LHCN-M2 (cell line): Measurements from ENCODE around the gene OXCT1. TPM values are rescaled to one million over a fixed set of nuclear protein-coding genes. Genes with fewer than 3 reads are reported as not detected.

Source experiments
- DNase-seq: peaks from one replicate; pipeline ENCODE4 v3.0.0-alpha.2; 2012; ENCODE audit warnings: low read depth
- polyA plus RNA-seq: library from polyadenylated mRNA; unstranded; fragments of >200 nt; gene quantifications from one replicate; pipeline ENCODE4 v1.2.1, GENCODE V29; 2012; ENCODE audit warnings: missing spikeins
- total RNA-seq: library from RNA; depleted of rRNA; stranded (reverse); fragments of >200 nt; gene quantifications from 2 replicates; pipeline ENCODE4 v1.2.3, GENCODE V29; 2014; rRNA removed

The OXCT1 gene
- 38.7 and 39.9 TPM in 2 replicates for total RNA-seq
- 26.3 TPM for polyA plus RNA-seq

DNA sequence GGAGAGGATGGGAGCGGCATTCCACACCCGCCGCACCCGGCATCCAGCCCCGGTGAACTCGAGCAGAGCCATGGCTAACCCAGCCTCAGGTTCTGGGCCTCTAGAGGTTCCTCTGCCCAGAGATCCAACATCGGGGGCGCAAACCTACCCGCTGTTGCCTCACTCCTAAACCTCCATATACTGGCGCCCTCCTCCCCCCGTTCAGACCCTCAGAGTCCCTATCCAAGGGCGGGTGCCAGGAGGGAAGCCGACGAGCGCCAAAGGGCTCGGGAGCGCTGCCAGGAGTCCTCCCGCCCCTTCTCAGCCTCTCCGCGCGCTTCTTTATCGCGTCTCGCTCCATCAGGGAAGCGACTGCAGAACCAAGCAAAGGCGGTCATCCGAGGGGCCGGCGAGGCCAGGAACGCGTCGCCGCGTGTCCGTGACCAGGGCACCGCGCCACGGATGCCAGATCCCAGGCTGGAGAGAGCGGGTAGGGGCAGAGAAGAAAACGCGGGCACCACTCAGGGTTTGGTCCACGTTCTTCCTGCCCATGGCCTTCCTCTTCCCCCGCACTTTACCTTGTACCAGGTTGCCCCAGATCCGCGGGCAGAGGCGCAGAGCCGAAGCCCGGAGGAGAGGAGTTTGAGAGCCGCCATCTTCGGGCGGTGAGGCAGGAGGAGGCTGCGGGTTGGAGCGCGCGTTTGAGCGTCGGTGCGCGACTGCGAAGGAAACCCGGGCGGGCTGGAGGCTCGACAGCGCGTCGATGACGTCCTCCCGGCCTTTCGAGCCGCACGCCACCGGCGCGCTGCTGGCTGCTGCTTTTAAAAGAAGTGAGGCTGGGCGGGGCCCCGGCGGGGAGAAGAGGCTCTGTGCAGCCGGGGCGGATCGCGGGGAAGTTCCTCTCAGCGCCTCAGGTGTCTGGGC lies at the start of gene OXCT1:
OXCT1 (minus strand) TSS at position 702 of the 903 bp plus-strand sequence; CDS start at position 635, 67 bp downstream.
- DNase-seq = peak; percentile 76

DNA sequence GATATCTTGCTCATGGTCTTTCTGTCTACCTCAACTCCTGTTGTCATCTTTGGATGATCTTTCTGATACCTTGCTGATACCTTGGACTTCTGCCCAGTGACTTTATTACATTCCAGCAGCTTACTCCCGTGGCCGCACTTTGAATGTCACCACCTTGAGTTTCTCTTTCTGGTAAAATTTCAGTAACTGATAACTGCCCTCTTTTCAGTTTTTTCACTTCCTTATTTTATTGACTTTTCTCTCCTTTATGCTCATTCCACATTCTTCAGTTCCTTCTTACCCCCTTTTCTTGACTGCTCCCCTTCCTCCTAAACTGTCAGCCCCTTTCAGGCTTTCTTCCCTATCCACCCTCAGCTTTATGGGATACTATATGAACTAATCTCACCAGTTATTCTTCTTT lies 47.9 kb upstream of the OXCT1 start:
- no peak for DNase-seq

DNA sequence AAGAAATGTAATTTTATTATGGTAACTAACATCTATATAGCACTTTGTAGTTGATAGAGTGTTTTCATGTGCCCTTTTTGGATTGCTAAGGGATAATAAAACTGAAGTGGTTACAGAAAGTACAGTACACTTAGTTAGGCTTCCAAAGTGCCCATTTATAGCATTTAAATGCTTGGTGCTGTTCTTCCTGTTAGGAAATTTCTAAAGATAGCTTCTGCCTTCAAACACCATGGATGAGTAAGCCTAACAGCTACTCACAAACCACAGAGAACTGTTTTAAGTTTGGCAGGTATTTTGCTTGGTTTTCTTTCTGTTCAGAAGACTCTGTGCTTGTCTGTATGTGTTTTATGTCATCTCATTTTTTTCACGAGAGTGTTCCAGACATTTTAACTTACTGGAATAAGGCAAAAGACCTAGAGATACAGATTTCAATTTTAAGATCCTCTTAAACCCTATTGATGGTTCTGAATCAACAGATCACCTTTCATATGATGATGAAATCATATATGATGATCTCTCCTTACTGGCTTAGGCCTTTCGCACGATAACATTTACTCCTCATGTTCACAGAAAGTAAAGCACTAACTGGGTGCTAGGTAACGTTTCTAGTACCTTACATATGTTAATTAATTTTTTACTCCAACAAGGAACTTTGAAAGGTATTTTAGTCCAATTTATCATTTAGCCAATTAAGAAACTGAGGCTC lies 38.3 kb upstream of the OXCT1 start:
- peak; percentile 70 for DNase-seq

DNA sequence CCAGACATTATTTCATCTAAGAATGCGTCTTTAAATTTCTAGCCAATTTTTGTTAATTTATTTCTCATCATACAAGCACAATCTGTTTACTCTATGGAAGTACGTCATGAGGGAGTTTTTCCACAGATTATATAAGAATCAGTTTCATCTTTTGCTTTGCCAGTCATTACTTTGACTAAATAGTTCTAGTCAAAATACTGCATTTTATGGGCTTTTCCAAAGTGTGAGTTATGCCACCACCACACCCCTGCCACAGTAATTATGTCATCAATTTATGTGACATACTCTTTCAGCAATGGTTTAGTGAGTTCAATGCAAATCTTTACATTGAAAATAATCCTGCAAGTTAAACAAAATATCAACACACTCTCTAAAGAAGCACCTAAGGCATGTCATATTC lies 35.9 kb upstream of the OXCT1 start:
- DNase-seq = no peak

DNA sequence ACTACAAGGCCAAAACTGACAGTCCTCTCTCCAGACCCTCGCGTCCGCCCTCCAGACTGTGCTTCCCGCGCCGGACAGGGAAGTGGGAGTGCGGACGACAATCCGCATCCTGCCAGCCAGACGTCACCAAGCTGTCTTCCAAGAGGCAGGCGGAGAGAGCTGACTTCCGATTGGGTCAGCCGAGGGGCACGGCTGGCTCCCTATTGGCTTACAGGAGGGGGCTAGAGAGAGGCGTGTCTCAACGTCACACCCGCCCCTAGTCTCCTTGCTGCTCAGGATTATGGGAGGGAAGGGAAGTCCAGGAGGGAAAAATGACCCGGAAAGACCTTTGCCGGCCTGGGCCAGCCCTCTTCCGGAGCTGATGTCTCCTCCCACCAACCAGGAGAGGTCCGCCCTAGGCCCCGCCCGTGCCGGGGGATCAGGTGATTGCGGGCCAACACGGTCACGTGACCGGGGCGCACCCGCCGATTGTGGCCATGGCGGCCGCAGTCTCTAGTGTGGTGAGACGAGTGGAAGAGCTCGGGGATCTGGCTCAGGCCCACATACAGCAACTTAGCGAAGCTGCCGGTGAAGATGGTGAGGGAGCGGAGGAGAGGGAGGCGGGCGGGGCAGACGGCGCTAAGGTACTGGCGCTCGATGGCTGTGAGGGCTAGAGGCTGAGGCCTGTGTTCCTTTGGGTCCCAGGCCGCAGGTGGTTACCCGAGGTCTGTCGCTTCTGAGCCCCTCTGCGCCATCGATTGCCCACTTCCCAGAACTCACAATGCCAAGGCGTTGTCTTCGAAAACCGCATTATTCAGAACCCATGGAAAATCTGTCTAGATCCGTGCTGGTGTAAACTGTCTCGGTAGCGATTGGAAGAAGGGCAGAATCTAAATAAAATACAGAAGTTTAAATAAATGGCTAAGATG lies 33.9 kb upstream of the OXCT1 start, which contains the start of gene RIMOC1:
RIMOC1 (plus strand) TSS at position 453 of the 908 bp plus-strand sequence; CDS start at position 477, 24 bp downstream.
- peak; percentile 99 for DNase-seq

DNA sequence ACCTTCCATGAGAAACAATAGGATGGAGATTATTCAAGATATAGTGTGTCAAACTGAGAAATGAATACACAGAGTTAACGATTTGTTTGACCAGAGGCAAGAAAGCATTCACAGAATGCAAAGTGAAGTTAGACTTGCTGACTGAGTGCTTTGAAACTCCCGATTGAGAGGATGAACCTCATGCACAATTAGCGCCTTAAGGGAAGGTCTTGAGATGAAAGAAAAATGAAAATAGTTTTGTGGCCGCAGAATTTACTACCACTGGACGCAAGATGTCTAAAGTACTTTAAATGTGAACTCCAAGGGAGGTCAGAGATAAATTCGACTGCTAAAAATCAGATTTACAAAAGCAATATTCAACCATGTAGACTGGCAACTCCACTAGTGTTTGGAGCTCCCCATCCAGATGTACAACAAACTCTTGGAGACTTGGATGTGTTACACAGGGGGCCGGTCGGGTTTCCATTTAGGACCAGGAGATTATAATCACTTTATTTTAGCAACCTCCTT lies 33.2 kb upstream of the OXCT1 start:
- DNase-seq = no peak

DNA sequence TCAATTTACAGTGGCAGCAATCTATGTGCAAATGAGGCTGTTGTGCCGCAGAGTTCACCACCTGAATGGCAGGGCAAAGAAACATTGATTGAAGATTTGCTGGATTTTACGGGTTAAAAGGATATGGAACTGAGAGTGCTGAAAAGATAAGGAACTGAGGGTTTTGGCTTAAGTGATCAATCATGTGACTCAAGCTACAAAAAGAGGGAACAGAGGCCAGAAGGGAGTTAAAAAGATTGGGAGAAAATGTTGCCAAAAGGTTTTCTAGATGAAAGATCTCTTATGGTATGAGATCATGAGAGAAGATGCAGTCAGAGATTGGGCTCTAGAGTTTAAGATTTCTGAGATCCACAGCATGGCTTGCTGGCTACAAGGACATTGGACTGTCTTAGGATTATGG lies 26.0 kb upstream of the OXCT1 start:
- no peak for DNase-seq

DNA sequence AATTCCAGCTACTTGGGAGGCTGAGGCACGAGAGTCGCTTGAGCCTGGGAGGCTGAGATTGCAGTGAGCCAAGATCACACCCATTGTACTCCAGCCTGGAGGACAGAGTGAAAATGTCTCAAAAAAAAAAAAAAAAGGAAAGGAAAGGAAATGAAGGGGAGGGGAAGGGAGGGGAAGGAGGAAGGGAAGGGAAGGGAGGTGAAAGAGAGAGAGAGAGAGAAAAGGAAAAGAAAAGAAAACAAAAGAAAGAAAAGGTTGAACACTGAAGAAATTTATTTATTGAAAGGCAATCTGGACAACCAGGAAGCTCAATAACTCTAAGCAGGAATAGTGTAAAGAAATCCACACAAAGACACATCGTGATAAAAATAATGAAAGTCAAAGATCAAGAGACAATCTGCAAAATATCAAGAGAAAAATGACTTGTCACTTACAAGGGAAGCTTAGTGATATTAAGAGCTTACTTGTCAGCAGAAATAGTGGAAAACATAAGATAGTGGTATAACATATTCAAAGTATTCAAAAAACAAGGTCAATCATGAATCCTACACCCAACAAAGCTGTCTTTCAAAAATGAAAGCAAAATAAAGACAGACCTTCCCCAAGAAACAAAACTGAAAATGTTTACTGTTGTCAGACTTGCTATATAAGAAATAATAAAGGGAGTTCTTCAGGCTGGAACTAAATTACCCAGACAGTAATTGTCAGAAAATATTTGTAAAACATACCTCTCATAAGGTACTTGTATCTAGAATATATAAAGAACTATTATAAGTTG lies 23.0 kb upstream of the OXCT1 start:
- DNase-seq = no peak

DNA sequence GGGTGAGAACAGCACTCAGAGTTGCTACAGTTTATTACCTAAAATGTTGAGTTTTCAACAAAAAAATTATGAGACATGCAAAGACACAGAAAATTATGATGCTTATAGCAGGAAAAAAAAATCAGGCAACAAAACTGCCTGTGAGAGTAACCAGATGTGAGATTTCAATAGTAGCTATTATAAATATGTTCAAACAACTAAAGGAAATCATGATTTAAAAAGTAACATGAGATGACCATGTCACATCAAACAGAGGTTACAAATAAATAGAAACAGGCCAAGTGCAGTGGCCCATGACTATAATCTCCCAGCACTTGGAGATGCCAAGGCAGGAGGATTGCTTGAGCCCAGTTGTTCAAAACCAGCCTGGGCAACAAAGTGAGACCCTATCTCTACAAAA lies 21.8 kb upstream of the OXCT1 start:
- no peak for DNase-seq

DNA sequence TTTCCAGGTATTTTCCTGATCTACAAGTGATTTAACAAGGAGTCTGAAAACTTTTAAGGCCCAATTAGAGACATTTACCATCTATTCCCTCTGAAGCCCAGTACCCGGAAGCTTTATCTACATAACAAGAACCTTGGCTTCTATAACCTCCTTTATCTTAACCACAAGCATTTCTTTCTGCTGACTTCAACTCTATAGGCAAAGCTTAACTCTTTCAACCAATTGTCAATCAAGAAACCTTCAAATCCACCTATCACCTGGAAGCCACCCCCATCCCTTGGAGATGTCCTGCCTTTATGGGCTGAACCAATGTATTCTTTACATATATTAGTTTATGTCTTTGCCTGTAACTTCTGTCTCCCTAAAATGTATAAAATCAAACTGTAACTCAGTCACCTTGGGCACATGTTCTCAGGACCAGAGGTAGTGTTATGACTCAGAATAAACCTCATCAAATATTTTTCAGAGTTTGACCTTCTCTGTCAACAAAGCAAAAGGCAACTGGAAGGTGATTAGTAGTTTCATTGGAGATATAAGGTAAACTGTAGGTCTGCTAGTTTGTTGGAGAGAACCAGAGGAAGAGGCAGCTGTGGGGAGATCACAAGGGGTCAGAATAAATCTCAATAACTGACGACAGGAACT lies 21.0 kb upstream of the OXCT1 start:
- no peak for DNase-seq

DNA sequence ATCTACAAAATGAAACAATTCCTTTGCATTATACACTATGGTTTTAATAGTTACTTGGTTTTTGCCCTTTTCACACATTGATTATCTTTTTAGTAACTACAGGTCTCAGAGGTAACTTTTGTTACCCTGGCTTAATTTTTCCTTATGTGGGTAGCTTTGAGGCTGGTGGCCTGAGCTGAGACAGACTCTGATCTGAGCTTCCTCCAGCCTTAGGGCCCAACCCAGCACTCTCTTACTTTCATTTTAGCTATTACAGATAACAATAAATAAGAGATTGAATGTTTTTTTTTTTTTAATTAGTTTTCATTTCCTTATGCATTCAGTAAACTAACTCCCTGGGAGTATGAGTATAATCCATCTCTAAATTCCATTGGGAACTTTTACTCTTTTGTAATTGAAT lies 15.1 kb upstream of the OXCT1 start:
- no peak for DNase-seq

DNA sequence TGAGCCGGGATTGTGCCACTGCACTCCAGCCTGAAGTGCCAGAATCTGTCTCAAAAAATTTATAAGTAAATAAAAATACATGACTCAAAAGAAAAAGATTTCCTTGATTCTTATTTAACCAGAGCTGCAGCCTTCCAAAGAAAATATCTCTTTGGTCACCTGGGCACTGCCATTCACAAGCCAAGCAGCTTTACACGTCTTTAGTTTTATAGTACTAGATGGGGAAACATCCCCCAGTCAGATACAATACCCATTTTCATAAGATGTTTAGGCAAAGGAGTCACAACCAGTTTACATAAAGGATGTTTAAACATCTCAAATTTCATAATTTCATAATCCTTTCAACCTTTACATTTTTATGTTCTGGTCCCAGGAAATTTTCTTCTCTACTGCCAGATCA lies 13.7 kb upstream of the OXCT1 start:
- DNase-seq = no peak

DNA sequence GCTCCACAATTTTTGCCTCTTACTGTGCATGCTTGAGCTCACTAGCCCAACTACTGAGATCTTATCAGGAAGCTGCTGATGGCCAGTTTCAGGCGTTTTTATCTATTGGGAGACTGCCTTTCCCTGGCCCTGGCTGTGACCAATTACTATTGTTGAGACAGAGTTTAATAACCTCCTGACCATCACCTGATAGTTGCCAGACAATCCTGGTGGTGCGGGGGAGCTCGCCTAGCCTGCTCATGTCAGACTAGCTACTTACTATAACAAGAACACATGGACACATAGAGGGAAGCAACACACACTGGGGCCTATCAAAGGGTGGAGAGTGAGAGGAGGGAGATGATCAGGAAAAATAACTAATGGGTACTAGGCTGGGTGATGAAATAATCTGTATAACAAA lies 13.0 kb upstream of the OXCT1 start:
- DNase-seq = no peak

DNA sequence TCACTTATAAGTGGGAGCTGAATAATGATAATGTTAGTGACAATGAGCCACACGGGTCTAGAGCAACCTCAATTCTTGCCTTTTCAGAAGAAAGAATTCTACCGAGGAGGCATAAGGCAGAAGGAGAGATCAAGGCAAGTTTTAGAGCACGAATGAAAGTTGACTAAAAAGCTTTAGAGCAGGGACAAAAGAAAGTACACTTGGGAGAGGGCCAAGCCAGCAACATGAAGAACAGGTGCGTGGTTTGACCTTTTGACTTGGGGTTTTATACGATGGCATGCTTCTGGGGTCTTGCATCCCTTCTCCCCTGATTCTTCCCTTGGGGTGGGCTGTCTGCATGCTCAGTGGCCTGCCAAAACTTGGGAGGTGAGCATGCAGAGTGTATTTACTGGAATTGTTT lies 12.5 kb upstream of the OXCT1 start:
- no peak for DNase-seq

DNA sequence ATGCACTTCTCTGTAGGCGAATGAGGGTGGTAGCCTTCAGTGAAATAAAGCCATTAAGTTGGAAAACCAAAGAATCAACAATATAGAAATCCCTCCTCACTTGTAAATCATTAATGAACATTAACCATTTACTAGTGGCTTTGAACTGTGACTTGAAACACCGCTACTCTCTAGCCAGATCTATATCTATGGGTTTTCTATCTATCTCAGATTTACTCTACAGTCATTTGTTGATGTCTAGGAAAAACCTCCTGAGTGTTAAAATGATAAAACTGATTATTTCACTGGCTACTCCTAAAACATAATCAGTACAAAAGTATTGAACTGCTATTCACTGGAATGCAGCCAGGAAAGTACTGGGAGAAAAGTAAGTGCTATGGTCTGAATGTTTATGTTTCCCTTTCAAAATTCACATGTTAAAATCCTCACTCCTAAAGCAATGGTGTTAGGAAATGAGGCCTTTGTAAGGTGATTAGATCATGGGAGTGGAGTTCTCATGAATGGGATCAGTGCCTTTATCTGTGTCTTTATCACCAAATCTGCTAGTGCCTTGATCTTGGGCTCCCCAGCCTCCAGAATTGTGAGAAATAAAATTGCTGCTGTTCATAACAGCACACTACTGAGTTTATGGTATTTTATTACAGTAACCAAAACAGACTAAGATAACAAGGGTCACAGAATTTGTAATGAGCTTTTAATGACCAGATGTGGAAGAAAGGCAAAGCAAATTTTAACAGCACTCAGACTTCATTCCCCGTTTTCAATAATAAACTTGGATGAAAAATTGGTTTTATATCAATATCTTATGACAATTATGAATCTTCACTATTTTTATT lies 8.6 kb upstream of the OXCT1 start:
- no peak for DNase-seq

DNA sequence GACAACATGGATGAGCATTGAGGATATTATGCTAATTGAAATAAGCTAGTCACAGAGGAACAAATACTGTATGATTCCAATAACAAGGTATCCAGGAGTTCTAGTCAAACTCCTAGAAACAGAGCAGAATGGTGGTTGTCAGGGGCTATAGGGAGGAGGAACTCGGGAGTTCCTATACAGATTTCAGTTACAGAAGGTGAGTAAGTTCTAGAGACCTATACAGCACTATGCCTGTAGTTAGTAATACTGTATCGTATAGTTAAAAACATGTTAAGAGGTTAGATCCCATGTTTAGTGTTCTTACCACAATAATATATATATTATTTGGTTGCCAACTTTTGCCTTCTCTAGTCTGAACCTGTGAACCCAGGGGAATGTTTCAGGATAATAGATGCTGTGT lies 7.9 kb upstream of the OXCT1 start:
- DNase-seq = no peak

DNA sequence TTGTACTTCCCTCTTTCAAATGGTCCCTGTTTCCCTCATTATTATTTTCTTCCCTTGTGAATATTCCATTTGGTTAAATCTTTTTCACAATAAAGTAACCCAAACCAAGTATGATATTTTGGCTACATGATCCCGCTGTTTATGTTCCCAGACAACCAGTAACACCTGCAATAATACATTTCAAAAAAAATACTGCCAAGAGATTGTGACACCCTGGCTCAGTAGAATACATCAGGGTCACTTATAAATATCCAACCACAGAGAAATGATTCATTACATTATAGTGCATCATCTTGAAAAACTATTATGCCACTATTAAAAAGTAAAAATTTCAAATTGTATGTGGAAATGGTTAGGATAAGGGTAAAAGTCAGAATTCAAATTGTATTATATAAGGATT lies 7.2 kb upstream of the OXCT1 start:
- peak; percentile 35 for DNase-seq

DNA sequence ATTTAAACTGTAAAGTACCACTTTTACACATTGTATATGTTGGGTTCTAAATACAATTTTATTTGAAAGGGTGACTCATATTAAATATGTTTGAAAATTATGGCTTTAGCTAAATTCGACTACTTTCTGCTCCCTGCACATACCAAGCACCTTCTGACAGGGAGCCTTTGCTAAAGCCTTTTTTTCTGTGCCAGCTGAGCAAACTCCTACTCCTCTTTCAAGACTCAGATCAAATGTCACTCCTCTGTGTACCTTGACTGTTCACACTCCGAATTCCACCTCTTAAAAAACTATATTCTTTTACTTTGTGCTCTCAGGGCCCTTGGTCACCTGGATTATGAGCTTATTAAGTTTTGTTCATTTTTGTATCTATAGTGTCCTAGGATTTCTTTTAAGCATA lies 6.5 kb upstream of the OXCT1 start:
- DNase-seq = no peak

DNA sequence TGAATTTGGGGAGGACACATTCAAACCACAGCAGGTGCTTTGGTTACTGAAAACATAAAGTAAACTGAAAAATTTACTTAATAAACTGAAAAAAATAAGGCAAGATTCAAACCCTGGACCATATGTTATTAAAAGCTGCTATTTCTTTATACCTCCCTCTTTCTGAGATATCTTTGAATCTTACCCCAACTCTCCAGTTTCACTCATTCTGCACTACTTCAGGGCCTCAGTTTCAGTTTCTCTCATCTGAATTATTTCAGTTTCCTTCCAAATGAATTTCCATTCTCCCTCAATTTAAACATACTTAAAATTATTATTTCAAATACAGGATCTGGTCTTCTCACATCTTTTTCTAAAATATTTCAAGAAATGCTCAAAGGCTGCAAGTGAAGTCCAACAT lies 4.9 kb upstream of the OXCT1 start:
- no peak for DNase-seq
